GM21526 (cell line): ENCODE measurements around the gene SGMS1.
A peak's percentile ranks its signal among the peaks of the same experiment; 100 is the strongest.
"Not testable (repeated sequence)": the region's sequence is repeated elsewhere in the genome, so short reads cannot be mapped to it uniquely, and the experiment has no call there.

Source experiments
- ATAC-seq: cut with Tn5 transposase; IDR thresholded peaks from one replicate; pipeline ENCODE4 v1.9.1; 2021; ENCODE audit warnings: moderate library complexity; ENCODE audit not compliant: unreplicated experiment, low FRiP score

The SGMS1 gene

GRCh38 chr10:50356481-50356832 is 267.3 kb downstream of the SGMS1 start:
- not testable (repeated sequence) for ATAC-seq

DNA sequence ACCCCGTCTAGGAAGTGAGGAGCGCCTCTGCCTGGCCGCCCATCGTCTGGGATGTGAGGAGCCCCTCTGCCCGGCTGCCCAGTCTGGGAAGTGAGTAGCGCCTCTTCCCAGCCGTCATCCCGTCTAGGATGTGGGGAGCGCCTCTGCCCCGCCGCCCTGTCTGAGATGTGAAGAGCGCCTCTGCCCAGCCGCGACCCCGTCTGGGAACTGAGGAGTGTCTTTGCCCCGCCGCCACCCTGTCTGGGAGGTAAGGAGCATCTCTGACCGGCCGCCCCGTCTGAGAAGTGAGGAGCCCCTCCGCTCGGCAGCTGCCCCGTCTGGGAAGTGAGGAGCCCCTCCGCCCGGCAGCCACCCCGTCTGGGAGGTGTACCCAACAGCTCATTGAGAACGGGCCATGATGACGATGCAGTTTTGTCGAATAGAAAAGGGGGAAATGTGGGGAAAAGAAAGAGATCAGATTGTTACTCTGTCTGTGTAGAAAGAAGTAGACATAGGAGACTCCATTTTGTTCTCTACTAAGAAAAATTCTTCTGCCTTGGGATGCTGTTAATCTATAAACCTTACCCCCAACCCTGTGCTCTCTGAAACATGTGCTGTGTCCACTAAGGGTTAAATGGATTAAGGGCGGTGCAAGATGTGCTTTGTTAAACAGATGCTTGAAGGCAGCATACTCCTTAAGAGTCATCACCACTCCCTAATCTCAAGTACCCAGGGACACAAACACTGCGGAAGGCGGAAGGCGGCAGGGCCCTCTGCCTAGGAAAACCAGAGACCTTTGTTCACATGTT is 267.9 kb downstream of the SGMS1 start:
- not testable (repeated sequence) for ATAC-seq

- no peak for ATAC-seq
These were observed 272.1 kb downstream of the SGMS1 start for GRCh38 chr10:50351483-50352146.

- no peak for ATAC-seq
These were observed 273.4 kb downstream of the SGMS1 start for GRCh38 chr10:50350366-50350765.

- no peak for ATAC-seq
These were observed 274.2 kb downstream of the SGMS1 start for GRCh38 chr10:50349554-50349953.

DNA sequence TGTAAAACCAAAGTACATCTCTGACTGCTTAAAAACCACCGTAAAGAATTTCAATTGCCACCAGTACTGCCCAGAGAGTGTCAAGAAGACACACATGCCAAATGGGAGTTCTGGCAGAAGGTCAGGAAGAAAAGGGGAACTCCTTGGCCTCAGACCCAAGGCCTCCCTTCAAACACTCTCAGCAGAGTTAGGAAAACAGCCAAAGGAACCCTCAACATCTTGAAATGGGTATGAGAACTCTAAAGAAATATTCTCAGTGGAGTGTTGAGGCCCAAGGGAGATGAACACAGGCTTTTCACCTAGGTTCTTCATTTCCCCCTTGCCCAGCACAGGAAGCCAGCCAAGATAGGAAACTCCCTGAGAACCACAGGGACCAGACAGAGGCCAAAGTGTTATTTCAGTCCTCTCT is 276.4 kb downstream of the SGMS1 start:
- peak; percentile 84 for ATAC-seq

- ATAC-seq, result no peak
These were observed 276.8 kb downstream of the SGMS1 start for GRCh38 chr10:50346942-50347341.

- no peak for ATAC-seq
These were observed 278.2 kb downstream of the SGMS1 start for GRCh38 chr10:50345545-50345944.

- ATAC-seq, result no peak
These were observed 279.9 kb downstream of the SGMS1 start for GRCh38 chr10:50343702-50344331.

GRCh38 chr10:50341987-50342386 is 281.8 kb downstream of the SGMS1 start:
- no peak for ATAC-seq

DNA sequence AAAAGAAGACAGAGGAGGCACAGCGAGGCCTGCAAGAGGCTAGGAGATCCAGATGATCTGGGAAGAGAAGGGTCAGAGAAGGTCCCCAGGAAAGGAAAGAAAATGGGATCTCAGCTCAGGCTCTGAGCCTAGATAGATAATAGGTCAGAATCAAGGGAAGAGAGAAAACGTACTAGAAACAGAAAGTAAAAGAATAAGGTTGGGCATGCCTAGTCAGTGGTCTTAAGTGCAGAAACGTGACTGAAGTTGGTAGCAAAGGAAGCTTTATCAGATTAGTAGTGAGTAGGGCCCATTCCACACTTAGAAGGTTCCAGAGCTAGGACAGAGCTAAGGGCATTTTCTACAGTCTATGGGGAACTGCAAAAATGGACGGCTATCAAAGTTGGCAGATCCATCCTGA is 287.6 kb downstream of the SGMS1 start:
- no peak for ATAC-seq

- no peak for ATAC-seq
These were observed 288.4 kb downstream of the SGMS1 start for GRCh38 chr10:50335397-50335796.

- ATAC-seq, result no peak
These were observed 289.5 kb downstream of the SGMS1 start for GRCh38 chr10:50334273-50334672.

- ATAC-seq, result no peak
These were observed 289.9 kb downstream of the SGMS1 start for GRCh38 chr10:50333872-50334271.

- no peak for ATAC-seq
These were observed 291.5 kb downstream of the SGMS1 start for GRCh38 chr10:50332108-50332842.

GRCh38 chr10:50331486-50331885 is 292.3 kb downstream of the SGMS1 start:
- ATAC-seq, result no peak

GRCh38 chr10:50326757-50327701 is 296.7 kb downstream of the SGMS1 start:
- ATAC-seq, result no peak

DNA sequence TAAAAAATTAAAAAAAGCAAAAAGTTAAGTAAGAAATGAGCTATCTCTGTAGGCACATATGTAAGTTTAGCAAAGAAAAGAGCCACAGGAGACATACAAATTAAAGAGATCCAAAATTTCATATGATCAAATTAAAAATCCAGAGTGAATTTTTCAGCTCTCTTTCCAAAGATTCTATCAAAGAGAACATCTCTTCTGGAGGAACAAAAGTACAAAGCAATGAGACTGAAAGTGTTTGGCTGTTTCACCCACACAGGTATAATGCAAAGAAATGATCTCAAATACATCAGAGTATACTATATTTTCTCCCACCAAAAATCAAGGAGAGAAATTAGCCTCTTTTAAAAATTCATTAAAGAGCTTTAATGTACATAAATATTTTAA is 297.6 kb downstream of the SGMS1 start:
- no peak for ATAC-seq

DNA sequence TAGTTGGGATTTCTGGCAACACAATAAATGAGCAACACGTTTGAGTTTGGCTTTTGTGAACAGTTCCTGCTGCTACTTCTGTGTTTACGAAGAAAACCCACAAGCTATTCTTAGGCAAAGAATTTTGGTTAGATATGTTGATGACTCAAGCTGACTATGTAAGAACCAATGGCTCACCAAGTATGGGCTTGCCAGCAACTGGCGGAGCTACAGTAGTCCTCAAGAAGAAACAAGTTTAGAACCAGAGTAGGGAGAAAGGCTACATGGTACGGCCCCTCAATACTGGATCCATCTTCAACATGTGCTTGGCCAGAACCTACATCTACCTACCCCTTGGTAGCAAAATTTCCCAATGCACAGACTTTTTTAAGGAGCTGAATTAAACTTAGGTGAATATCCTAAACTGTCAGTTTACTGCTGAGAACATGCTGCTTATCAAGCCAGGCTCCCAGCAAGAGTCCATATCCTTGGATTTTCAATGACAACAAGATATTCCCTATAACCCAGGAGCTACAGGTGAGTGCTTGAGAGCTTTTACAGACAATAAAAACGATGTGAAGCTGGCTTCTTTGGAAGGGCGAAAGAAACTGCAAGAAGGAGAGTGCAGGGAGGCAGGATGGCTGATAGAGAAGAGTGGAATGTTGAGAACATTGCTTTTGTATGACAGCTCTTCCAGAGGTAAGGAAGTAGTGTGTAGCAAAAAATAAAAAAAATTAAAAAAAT is 298.1 kb downstream of the SGMS1 start:
- peak; percentile 51 for ATAC-seq
